ENCODE data around the gene ALKBH7. TPM values are rescaled to one million over a fixed set of nuclear protein-coding genes. Genes with fewer than 3 reads are reported as not detected.
"Not testable (repeated sequence)": the region's sequence is repeated elsewhere in the genome, so short reads cannot be mapped to it uniquely, and the experiment has no call there.

Gene ALKBH7
- total RNA-seq, 1 donor from 2014 or later = 39.9 TPM

DNA sequence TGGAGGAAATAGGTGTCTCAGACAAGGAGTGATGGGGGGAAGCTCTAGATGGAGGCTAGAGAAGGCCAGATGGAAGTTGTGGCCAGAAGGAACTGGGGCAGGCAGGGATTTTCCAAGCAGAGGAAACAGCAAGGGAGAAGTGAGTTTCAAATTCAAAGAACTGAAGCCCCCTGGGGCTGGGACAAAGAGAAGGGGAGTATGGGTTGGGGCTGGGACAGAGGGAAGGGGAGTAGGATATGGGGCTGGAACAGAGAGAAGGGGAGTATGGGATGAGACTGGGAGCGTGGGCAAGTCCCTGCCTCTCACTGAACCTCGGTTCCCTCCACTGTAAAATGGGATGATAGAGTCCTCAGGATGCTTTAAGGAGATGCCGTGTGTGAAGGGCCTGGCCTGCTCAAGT is 22.2 kb downstream of the ALKBH7 start:
- DNase-seq (ENCODE audit: low spot score in 2 of 2) (no peak), FAIRE-seq (no peak)

- DNase-seq (ENCODE audit: low spot score in 2 of 2) (no peak), FAIRE-seq (no peak)
Measured at GRCh38 chr19:6396305-6396704, 23.7 kb downstream of the ALKBH7 start.

- DNase-seq (ENCODE audit: low spot score in 2 of 2); FAIRE-seq: not testable (repeated sequence)
Measured at GRCh38 chr19:6400062-6400944, 27.7 kb downstream of the ALKBH7 start.

- FAIRE-seq = no peak
- DNase-seq (ENCODE audit: low spot score in 2 of 2) = no peak
Measured at GRCh38 chr19:6402058-6402457, 29.5 kb downstream of the ALKBH7 start.

DNA sequence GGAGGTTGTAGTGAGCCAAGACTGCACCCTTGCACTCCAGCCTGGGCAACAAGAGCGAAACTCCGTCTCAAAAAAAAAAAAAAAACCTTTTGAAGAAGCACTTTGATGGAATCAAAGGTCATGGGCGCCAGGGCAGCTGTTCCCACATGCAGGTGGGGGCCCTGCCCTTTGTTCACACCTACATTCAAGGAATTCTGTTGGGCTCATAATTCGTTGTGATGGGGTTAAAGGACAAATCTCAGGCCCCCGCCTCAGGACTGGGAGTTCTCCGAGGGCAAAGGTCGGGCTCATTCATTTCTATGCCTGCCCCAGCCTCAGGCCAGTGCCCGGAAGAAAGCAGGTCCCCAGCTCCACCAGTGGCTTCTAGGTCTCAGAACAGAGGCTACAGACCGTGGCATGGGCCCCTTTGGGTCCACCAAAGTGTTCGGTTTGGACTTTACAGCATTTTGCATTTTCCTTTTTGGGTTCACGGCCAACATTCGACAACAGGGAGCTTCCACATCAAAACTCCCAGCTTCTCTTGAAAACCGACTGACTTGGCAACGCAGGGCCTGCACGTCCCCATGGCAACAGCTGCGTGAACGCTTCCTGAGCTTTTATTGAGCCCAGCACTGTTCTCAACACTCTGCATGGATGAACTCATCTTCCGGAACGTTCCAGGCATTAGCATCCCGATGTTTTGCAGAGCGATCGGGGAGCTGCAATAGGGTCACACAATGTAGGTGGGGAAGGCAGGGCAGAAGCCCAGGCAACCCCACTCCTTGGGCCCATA is 30.4 kb downstream of the ALKBH7 start:
- DNase-seq (ENCODE audit: low spot score in 2 of 2) (peak in 1 of 2 donors; percentile 84), FAIRE-seq (no peak)

DNA sequence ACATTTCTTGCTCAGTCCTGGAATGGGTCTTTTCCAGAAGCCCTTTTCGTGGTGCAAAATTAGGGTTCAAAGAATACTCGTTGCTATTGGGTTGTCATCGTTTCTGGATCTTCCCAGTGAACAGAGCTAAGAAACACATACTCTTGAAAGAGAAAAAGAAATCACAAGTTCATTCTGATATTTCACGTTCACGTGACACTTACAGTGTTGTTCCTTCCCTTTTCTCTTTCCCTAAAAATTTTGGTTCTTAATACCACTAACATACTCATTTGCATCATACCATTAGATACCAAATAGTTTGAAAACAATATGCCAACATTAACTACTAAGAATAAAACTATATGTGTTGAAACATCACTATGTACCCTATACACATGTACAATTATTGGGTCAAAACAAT is 33.8 kb downstream of the ALKBH7 start:
- no peak for FAIRE-seq
- no peak for DNase-seq (ENCODE audit: low spot score in 2 of 2)

GRCh38 chr19:6409346-6409745 is 36.8 kb downstream of the ALKBH7 start:
- FAIRE-seq (no peak), DNase-seq (ENCODE audit: low spot score in 2 of 2) (no peak)

DNA sequence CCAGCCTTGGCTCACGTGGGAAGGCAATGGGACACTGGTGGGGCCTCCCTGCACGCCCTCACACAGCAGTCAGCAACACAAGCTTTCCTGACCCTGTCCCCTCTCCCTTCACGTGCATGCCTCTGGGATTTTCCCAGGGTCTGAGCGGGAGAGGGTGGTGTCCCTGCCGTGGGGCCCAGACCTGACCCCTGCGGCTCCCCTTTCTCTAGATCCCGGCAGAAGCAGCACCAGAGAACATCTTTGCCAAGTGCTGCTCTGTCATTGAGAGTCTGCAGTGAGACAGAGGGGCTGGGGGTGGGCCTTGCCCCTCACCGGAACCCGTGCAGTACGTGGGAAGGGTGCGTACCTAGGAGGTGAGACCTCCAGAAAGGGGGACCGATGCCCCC is 39.5 kb downstream of the ALKBH7 start:
- FAIRE-seq (no peak), DNase-seq (ENCODE audit: low spot score in 2 of 2) (no peak)

DNA sequence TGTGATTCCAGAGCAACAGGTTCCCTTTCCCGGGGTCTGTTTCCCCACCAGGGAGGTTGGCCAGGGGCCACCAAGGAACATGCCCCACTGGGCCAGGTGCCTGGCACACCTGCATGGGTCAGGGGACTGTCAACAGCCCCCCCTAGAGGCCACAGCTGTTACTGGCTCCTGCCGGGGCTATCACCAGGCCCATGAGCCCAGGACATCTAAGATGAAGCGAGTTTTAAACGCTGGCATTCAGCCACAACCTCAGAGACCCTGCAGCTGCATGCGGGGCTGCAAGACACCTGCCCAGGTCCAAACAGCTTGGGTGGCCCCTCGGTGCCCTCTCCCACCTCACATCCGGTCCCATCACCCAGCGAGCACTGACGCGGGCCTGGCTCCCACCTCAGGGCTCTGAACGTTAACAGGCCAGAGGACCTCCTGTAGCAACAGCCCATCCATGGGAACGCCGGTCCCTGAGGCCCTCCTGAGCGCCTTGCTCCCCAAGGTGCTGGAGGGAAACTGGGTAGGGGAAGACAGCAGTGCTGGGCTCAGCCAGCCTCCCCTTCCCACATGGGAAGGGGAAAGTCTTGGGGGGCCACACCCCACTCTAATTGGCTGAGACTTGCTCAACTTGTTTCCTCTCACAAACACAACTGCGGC is 40.0 kb downstream of the ALKBH7 start:
- DNase-seq (ENCODE audit: low spot score in 2 of 2) (peak in 1 of 2 donors; percentile 27), FAIRE-seq (no peak)

DNA sequence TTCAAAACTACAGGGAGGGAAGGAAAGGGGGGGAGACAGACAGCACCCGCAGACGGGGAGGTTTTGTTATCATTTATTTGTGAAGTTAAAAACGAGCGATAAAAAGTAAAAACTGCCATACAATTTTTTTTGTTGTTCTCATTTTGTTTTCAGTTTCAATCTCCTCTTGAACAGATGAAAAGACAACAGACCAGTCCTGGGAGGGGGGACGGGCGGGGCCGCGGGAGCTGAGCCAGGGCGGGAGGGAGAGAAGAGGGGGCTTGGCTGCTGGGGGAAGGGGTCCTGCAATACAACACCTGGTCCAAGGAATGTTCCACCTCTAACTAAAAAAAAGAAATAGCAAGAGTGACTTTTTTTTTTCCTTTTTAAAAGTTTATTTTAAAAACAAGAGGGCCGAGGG is 40.7 kb downstream of the ALKBH7 start:
- FAIRE-seq = no peak

GRCh38 chr19:6413721-6414643 is 41.4 kb downstream of the ALKBH7 start:
- FAIRE-seq = no peak
- DNase-seq (ENCODE audit: low spot score in 2 of 2) = no peak

More for the DNA sequence above, 40.7 kb downstream of the ALKBH7 start:
- DNase-seq (ENCODE audit: low spot score in 2 of 2) = peak in 1 of 2 donors; percentile 26

DNA sequence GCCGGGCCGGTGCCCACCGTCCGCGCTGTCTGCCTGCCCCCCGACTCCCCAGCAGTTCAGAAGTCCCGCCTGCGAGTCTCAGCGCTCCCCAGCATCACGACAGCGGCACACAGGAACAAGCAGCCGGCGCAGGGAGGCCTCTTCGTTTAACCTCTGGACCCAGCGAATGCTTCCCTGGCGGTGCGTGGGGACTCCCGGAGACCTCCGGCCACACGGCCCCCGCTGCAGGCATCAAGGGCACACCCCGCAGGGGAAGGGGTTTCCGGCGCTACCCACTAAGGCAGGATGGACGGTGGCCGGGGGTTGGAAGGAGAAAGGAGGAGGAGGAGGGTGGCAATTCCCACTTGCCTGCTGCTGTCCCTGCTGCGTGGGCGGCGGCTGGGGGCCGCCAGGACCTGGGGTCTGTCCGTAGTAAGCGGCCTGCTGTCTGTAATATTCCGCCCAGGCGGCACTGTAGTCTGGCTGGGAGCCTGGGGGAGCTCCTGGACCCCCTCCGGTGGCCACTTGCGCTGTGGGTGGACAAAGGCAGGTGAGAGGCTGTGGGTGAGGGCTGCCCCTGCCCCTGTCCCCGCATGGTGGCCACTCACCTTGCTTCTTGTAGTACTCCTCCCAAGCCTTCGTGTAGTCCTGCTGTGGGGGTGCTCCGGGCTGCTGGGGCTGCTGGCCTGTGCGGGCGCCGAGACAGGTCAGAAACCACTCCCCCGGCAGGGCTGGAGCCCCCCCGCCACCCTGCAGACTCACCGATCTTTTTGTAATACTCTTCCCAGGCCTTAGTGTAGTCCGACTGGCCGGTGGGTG is 42.4 kb downstream of the ALKBH7 start:
- FAIRE-seq = no peak
- DNase-seq (ENCODE audit: low spot score in 2 of 2) = peak in 1 of 2 donors; percentile 36

DNA sequence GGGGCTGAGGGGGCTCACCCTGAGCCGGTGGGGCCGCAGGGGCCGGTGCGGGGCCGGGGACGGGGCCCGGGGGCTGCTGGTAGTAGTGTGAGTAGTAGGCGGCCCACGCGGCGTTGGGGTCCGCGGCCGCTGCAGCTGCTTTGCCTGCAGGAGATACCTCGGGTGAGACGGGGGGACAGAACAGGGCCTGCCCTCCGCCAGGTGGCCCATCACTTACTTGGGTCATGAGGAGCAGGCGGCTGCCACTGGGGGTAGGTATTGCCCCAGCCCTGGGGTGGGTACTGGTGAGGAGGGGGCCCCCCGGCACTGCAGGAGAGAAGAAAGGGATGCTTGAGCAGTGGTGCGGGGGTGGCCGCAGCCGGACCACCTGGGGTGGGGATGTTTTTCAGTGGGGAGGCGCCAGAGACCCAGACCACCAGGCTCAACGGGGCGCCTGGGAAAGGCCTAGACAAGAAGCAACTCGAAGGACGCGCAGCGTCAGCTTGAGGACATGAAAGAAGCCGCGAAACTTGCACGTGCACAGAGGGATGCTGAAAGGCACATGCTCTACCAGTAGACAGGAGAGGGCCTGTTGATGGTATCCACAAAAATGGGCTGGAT is 43.1 kb downstream of the ALKBH7 start:
- peak in 1 of 2 donors; percentile 34 for DNase-seq (ENCODE audit: low spot score in 2 of 2)
- no peak for FAIRE-seq

GRCh38 chr19:6416658-6417405 is 44.2 kb downstream of the ALKBH7 start:
- no peak for DNase-seq (ENCODE audit: low spot score in 2 of 2)
- no peak for FAIRE-seq

- peak; percentile 76 to 80 for DNase-seq (ENCODE audit: low spot score in 2 of 2)
- no peak for FAIRE-seq
Measured at GRCh38 chr19:6417713-6418561, 45.3 kb downstream of the ALKBH7 start.

- DNase-seq (ENCODE audit: low spot score in 2 of 2) = no peak
- no peak for FAIRE-seq
Measured at GRCh38 chr19:6418562-6418932, 46.0 kb downstream of the ALKBH7 start.

Data from frontal cortex (tissue), 4 donors.